Measurements from ENCODE around the gene HSD3B7. TPM values are rescaled to one million over a fixed set of nuclear protein-coding genes. Genes with fewer than 3 reads are reported as not detected.

Gene HSD3B7
- polyA plus RNA-seq, 10 donors = 7.1 to 13.8 (median 9.8) TPM

- DNase-seq = no peak
Measured at GRCh38 chr16:31020536-31020935, 35.5 kb downstream of the HSD3B7 start.

- DNase-seq = no peak
Measured at GRCh38 chr16:31022544-31023251, 37.7 kb downstream of the HSD3B7 start.

- no peak for DNase-seq
Measured at GRCh38 chr16:31023252-31023602, 38.2 kb downstream of the HSD3B7 start.

GRCh38 chr16:31023627-31024226, 38.7 kb downstream of the HSD3B7 start:
- no peak for DNase-seq

GRCh38 chr16:31025339-31025738, 40.3 kb downstream of the HSD3B7 start:
- no peak for DNase-seq

- DNase-seq = no peak
Measured at GRCh38 chr16:31029272-31029671, 44.3 kb downstream of the HSD3B7 start.

GRCh38 chr16:31031276-31031675, 46.3 kb downstream of the HSD3B7 start:
- no peak for DNase-seq

GRCh38 chr16:31032736-31033708, 48.0 kb downstream of the HSD3B7 start, which contains the start of gene STX4:
Gene STX4 (plus strand): TSS chr16:31033558. CDS start chr16:31033806, 248 bp downstream.
- peak; percentile 97 to 99 (median 98) for DNase-seq

GRCh38 chr16:31033709-31034492, 48.9 kb downstream of the HSD3B7 start:
- DNase-seq = peak; percentile 84 to 95 (median 92)

- DNase-seq = no peak
Measured at GRCh38 chr16:31036691-31037090, 51.7 kb downstream of the HSD3B7 start.

Other genes starting within 250 kb of the HSD3B7 start
- gene PHKG2, start 236.8 kb upstream of the HSD3B7 start, polyA plus RNA-seq (ENCODE audit: insufficient read length in 10 of 10) = 10 to 100 TPM in 8 of 10 donors, 1 to 10 TPM in 2; 8.3 to 15.3 (median 11.9) TPM
- 1 to 10 TPM in 9 of 10 donors, under 1 TPM in 1; 0.42 to 2.0 (median 1.8) TPM for gene CFAP119, start 223.1 kb upstream of the HSD3B7 start, polyA plus RNA-seq (ENCODE audit: insufficient read length in 10 of 10)
- 10 to 100 TPM; 46.0 to 66.6 (median 54.1) TPM for gene RNF40, start 222.9 kb upstream of the HSD3B7 start, polyA plus RNA-seq (ENCODE audit: insufficient read length in 10 of 10)
- 10 to 100 TPM; 11.3 to 15.4 (median 12.9) TPM for gene ZNF629, start 198.0 kb upstream of the HSD3B7 start, polyA plus RNA-seq (ENCODE audit: insufficient read length in 10 of 10)
- 10 to 100 TPM; 24.4 to 41.4 (median 29.9) TPM for gene BCL7C, start 91.1 kb upstream of the HSD3B7 start, polyA plus RNA-seq (ENCODE audit: insufficient read length in 10 of 10)
- gene CTF1, start 88.6 kb upstream of the HSD3B7 start, polyA plus RNA-seq (ENCODE audit: insufficient read length in 10 of 10) = 10 to 100 TPM in 5 of 10 donors, 1 to 10 TPM in 5; 7.7 to 13.1 (median 10.6) TPM
- 10 to 100 TPM in 1 of 10 donors, 1 to 10 TPM in 9; 5.6 to 12.1 (median 8.1) TPM for gene FBXL19, start 61.6 kb upstream of the HSD3B7 start, polyA plus RNA-seq (ENCODE audit: insufficient read length in 10 of 10)
- gene ORAI3, start 36.1 kb upstream of the HSD3B7 start, polyA plus RNA-seq (ENCODE audit: insufficient read length in 10 of 10) = 10 to 100 TPM in 7 of 10 donors, 1 to 10 TPM in 3; 7.5 to 12.6 (median 10.3) TPM
- 10 to 100 TPM in 9 of 10 donors, 1 to 10 TPM in 1; 9.5 to 15.9 (median 11.3) TPM for gene SETD1A, start 27.5 kb upstream of the HSD3B7 start, polyA plus RNA-seq (ENCODE audit: insufficient read length in 10 of 10)
- 1 to 10 TPM in 8 of 10 donors, under 1 TPM in 2; 0.68 to 3.9 (median 1.5) TPM for gene STX1B, start 25.4 kb downstream of the HSD3B7 start, polyA plus RNA-seq (ENCODE audit: insufficient read length in 10 of 10)
- 10 to 100 TPM; 34.0 to 44.6 (median 38.1) TPM for gene STX4, start 48.4 kb downstream of the HSD3B7 start, polyA plus RNA-seq (ENCODE audit: insufficient read length in 10 of 10)
- gene ZNF668, start 89.0 kb downstream of the HSD3B7 start, polyA plus RNA-seq (ENCODE audit: insufficient read length in 10 of 10) = 10 to 100 TPM in 2 of 10 donors, 1 to 10 TPM in 8; 5.8 to 11.0 (median 9.0) TPM
- 10 to 100 TPM in 1 of 10 donors, 1 to 10 TPM in 9; 6.8 to 10.1 (median 8.4) TPM for gene ZNF646, start 89.2 kb downstream of the HSD3B7 start, polyA plus RNA-seq (ENCODE audit: insufficient read length in 10 of 10)
- gene PRSS53, start 103.7 kb downstream of the HSD3B7 start, polyA plus RNA-seq (ENCODE audit: insufficient read length in 10 of 10) = 1 to 10 TPM; 1.7 to 4.6 (median 3.3) TPM
- gene VKORC1, start 109.6 kb downstream of the HSD3B7 start, polyA plus RNA-seq (ENCODE audit: insufficient read length in 10 of 10) = 10 to 100 TPM; 51.1 to 68.1 (median 58.2) TPM
- gene BCKDK, start 123.2 kb downstream of the HSD3B7 start, polyA plus RNA-seq (ENCODE audit: insufficient read length in 10 of 10) = 10 to 100 TPM; 19.7 to 29.9 (median 25.3) TPM
- gene KAT8, start 132.5 kb downstream of the HSD3B7 start, polyA plus RNA-seq (ENCODE audit: insufficient read length in 10 of 10) = 10 to 100 TPM; 38.8 to 57.3 (median 45.3) TPM
- 1 to 10 TPM in 2 of 10 donors, under 1 TPM in 6, not detected in 2; 0.11 to 4.2 (median 0.25) TPM for gene PRSS8, start 150.5 kb downstream of the HSD3B7 start, polyA plus RNA-seq (ENCODE audit: insufficient read length in 10 of 10)
- 1 to 10 TPM; 1.1 to 2.8 (median 1.8) TPM for gene PRSS36, start 164.9 kb downstream of the HSD3B7 start, polyA plus RNA-seq (ENCODE audit: insufficient read length in 10 of 10)
- gene FUS, start 194.9 kb downstream of the HSD3B7 start, polyA plus RNA-seq (ENCODE audit: insufficient read length in 10 of 10) = 100 to 1,000 TPM; 310 to 492 (median 406) TPM
- gene PYCARD, start 217.6 kb downstream of the HSD3B7 start, polyA plus RNA-seq (ENCODE audit: insufficient read length in 10 of 10) = 10 to 100 TPM in 1 of 10 donors, 1 to 10 TPM in 9; 3.3 to 14.0 (median 7.3) TPM
- gene TRIM72, start 228.9 kb downstream of the HSD3B7 start, polyA plus RNA-seq (ENCODE audit: insufficient read length in 10 of 10) = 10 to 100 TPM; 36.2 to 79.4 (median 64.6) TPM
- gene PYDC1, start 231.9 kb downstream of the HSD3B7 start, polyA plus RNA-seq (ENCODE audit: insufficient read length in 10 of 10) = 1 to 10 TPM in 5 of 10 donors, under 1 TPM in 5; 0.48 to 3.0 (median 0.98) TPM

Measured in muscle of back (tissue), 11 donors.